GM21390 (cell line): ENCODE results near the gene DCLRE1B.

Experiments used
- ATAC-seq: cut with Tn5 transposase; IDR thresholded peaks from one replicate; pipeline ENCODE4 v1.9.1; 2021; ENCODE audit not compliant: unreplicated experiment

Gene DCLRE1B

GRCh38 chr1:113904674-113905434 is at the start of gene DCLRE1B, which contains the start of gene AP4B1:
DCLRE1B (plus strand) TSS chr1:113905326; CDS start chr1:113905587, 261 bp downstream.
AP4B1 (minus strand) TSS chr1:113904799; CDS start chr1:113904717, 82 bp downstream.
- peak; percentile 90 for ATAC-seq

- no peak for ATAC-seq
Observed at GRCh38 chr1:113855630-113856400, 49.3 kb upstream of the DCLRE1B start.

GRCh38 chr1:113856401-113856790 is 48.7 kb upstream of the DCLRE1B start:
- ATAC-seq = no peak

GRCh38 chr1:113857776-113858175 is 47.4 kb upstream of the DCLRE1B start:
- no peak for ATAC-seq

- ATAC-seq = no peak
Observed at GRCh38 chr1:113858418-113858817, 46.7 kb upstream of the DCLRE1B start.

GRCh38 chr1:113858982-113859381 is 46.1 kb upstream of the DCLRE1B start:
- no peak for ATAC-seq

- peak; percentile 88 for ATAC-seq
Observed at GRCh38 chr1:113859478-113860175, 45.5 kb upstream of the DCLRE1B start.

GRCh38 chr1:113860891-113861290 is 44.2 kb upstream of the DCLRE1B start:
- ATAC-seq = no peak

- ATAC-seq = no peak
Observed at GRCh38 chr1:113861641-113862040, 43.5 kb upstream of the DCLRE1B start.

- ATAC-seq = no peak
Observed at GRCh38 chr1:113868387-113869083, 36.6 kb upstream of the DCLRE1B start.

GRCh38 chr1:113870778-113871177 is 34.3 kb upstream of the DCLRE1B start:
- ATAC-seq = no peak

- ATAC-seq = peak; percentile 90
Observed at GRCh38 chr1:113871597-113872113, 33.5 kb upstream of the DCLRE1B start, which contains the start of gene PTPN22. PTPN22 (minus strand) TSS chr1:113871712.

GRCh38 chr1:113872219-113872935 is 32.7 kb upstream of the DCLRE1B start:
- ATAC-seq = peak; percentile 13

GRCh38 chr1:113874012-113874879 is 30.9 kb upstream of the DCLRE1B start:
- peak; percentile 24 for ATAC-seq

- ATAC-seq = no peak
Observed at GRCh38 chr1:113875714-113876113, 29.4 kb upstream of the DCLRE1B start.

GRCh38 chr1:113876176-113876575 is 28.9 kb upstream of the DCLRE1B start:
- no peak for ATAC-seq

- ATAC-seq = no peak
Observed at GRCh38 chr1:113879739-113880038, 25.4 kb upstream of the DCLRE1B start.

GRCh38 chr1:113881661-113882060 is 23.5 kb upstream of the DCLRE1B start:
- ATAC-seq = no peak
